Gastrocnemius medialis (tissue), 4 donors: ENCODE measurements around the gene FGF14.

Experiments
- CTCF ChIP-seq, 5 experiments: fragments of 450-650 bp in 3 of 5; fragments of 200-600 bp in 2 of 5; sonication (generic) in 2 of 5; IDR thresholded peaks in 4 of 5; conservative IDR thresholded peaks in 1 of 5; 1 replicate in 4 of 5; 2 replicates in 1 of 5; pipeline ENCODE4 v1.5.1; 2016 to 2019; ENCODE audit warnings: antibody characterized with exemption in 5 of 5, mild to moderate bottlenecking in 3 of 5, moderate library complexity in 3 of 5
- POLR2A ChIP-seq, 2 donors: fragments of 450-650 bp; IDR thresholded peaks; one replicate each; pipeline ENCODE4 v1.6.1; 2017; ENCODE audit warnings: antibody characterized with exemption in 2 of 2, mild to moderate bottlenecking in 2 of 2, moderate library complexity in 2 of 2

GRCh38 chr13:102147353-102147752 is 254.5 kb downstream of the FGF14 start:
- TF ChIP-seq CTCF (IDR thresholded peaks at IDR 0.05 in 4 of 5, conservative IDR thresholded peaks at IDR 0.05 in 1 of 5) (no peak), POLR2A (IDR thresholded peaks at IDR 0.05) (no peak)
